Progenitor cell of endocrine pancreas (in vitro differentiated cells): ENCODE measurements around the gene TSR3. TPM values are rescaled to one million over a fixed set of nuclear protein-coding genes. Genes with fewer than 3 reads are reported as not detected.

Source experiments
- DNase-seq: peaks from one replicate; pipeline ENCODE4 v3.0.0; 2021; ENCODE audit warnings: low spot score; ENCODE audit not compliant: unreplicated experiment
- H3K27ac Mint-ChIP-seq: 2 replicates; pipeline ENCODE4 v1.8.0; 2021; ENCODE audit warnings: mild to moderate bottlenecking, moderate library complexity, mixed read lengths
- H3K27me3 Mint-ChIP-seq: 2 replicates; pipeline ENCODE4 v1.8.0; 2021; ENCODE audit warnings: mixed read lengths
- H3K36me3 Mint-ChIP-seq: 2 replicates; pipeline ENCODE4 v1.8.0; 2022; ENCODE audit warnings: mixed read lengths; ENCODE audit not compliant: insufficient read depth
- H3K4me1 Mint-ChIP-seq: 2 replicates; pipeline ENCODE4 v1.8.0; 2021; ENCODE audit warnings: low read depth, mixed read lengths
- H3K4me3 Mint-ChIP-seq: 2 replicates; pipeline ENCODE4 v1.8.0; 2021; ENCODE audit warnings: low read depth, mild to moderate bottlenecking, moderate library complexity, mixed read lengths
- H3K9me3 Mint-ChIP-seq: 2 replicates; pipeline ENCODE4 v1.8.0; 2021; ENCODE audit warnings: low read depth, mixed read lengths
- total RNA-seq: library from RNA; stranded (reverse); gene quantifications from 2 replicates; pipeline ENCODE4 v1.2.1, GENCODE V29; 2021
- TF ChIP-seq, protein P1 (sequence below): fragments of 200-600 bp; sonication (generic); IDR thresholded peaks from one replicate; pipeline ENCODE4 v1.5.0; 2021; ENCODE audit warnings: antibody characterized with exemption, mild to moderate bottlenecking; ENCODE audit not compliant: unreplicated experiment

Gene TSR3
- total RNA-seq, 1 donor from 2014 or later, result 56.8 TPM

DNA sequence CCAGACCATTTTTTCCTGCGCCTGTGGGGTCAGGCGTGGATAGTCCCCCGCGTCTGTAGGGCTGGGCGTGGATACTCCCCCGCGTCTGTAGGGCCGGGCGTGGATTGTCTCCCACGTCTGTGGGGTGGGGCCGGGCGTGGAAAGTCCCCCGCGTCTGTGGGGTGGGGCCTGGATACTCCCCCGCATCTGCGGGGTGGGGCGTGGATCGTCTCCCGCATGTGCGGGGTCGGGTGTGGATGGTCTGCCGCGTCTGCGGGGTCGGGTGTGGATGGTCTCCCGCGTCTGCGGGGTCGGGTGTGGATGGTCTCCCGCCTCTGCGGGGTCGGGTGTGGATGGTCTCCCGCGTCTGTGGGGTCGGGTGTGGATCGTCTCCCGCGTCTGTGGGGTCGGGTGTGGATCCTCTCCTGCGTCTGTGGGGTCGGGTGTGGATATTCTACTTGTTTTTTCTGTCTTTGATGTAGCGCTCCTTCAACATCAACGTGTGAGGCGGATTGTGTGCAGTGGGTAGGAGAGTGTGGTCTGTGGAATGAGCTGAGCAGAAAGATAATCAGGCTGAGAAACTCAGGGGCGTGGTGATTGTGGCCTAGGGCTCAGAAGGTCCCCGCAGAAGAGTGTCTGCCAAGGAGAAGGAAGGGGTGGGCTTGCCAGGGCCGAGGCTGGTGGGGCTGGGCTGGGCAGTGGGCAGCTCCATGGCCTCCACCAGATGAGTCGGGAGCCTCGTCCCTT, 3.3 kb upstream of the TSR3 start:
- Mint-ChIP-seq H3K36me3 (no peaks in the 10 kb centered on the region), H3K4me1 (peaks cover 9% of the 10 kb centered on the region), H3K9me3 (no peaks in the 10 kb centered on the region), H3K4me3 (no peak overlapping the region), H3K27me3 (no peaks in the 10 kb centered on the region), H3K27ac (peak overlapping the region; percentile 47)
- TF ChIP-seq, protein P1, sequence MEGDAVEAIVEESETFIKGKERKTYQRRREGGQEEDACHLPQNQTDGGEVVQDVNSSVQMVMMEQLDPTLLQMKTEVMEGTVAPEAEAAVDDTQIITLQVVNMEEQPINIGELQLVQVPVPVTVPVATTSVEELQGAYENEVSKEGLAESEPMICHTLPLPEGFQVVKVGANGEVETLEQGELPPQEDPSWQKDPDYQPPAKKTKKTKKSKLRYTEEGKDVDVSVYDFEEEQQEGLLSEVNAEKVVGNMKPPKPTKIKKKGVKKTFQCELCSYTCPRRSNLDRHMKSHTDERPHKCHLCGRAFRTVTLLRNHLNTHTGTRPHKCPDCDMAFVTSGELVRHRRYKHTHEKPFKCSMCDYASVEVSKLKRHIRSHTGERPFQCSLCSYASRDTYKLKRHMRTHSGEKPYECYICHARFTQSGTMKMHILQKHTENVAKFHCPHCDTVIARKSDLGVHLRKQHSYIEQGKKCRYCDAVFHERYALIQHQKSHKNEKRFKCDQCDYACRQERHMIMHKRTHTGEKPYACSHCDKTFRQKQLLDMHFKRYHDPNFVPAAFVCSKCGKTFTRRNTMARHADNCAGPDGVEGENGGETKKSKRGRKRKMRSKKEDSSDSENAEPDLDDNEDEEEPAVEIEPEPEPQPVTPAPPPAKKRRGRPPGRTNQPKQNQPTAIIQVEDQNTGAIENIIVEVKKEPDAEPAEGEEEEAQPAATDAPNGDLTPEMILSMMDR, result no peak
- no peak for DNase-seq

GRCh38 chr16:1351215-1351581, 480 bp downstream of the TSR3 start:
- Mint-ChIP-seq H3K27ac (peak overlapping the region; percentile 76), H3K4me1 (peaks cover 9% of the 10 kb centered on the region), H3K4me3 (peak overlapping the region; percentile 76), H3K27me3 (no peaks in the 10 kb centered on the region), H3K9me3 (no peaks in the 10 kb centered on the region), H3K36me3 (no peaks in the 10 kb centered on the region)
- TF ChIP-seq, protein P1, result no peak
- DNase-seq, result no peak

DNA sequence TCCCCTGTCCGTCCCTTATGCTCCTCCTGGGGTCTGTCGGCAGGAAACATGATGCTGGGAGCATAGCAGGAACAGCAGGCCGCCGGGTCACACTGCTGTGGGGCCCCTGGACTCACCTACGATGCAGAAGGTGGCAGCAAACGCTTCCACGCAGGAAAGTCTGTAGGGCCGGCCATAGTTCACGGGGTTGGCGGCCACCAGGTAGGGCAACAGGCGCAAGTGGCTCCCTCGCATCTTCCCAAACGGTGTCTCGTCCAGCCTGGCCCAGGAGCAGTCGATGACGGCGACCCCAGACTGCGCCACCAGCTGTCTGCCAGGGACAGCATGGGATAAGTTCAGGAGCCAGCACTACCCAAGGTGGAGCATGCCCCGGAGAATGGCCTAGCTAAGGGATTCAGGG, 987 bp downstream of the TSR3 start:
- no peak for DNase-seq
- H3K27ac Mint-ChIP-seq, result peak overlapping the region; percentile 76
- TF ChIP-seq, protein P1, result no peak
- no peaks in the 10 kb centered on the region for H3K27me3 Mint-ChIP-seq
- H3K36me3 Mint-ChIP-seq, result no peaks in the 10 kb centered on the region
- H3K4me1 Mint-ChIP-seq, result peaks cover 9% of the 10 kb centered on the region
- peak overlapping the region; percentile 76 for H3K4me3 Mint-ChIP-seq
- no peaks in the 10 kb centered on the region for H3K9me3 Mint-ChIP-seq

GRCh38 chr16:1349951-1350350, 1.7 kb downstream of the TSR3 start:
- H3K27ac Mint-ChIP-seq, result no peak overlapping the region
- H3K27me3 Mint-ChIP-seq, result no peaks in the 10 kb centered on the region

GRCh38 chr16:1349351-1349750, 2.3 kb downstream of the TSR3 start:
- peaks cover 9% of the 10 kb centered on the region for H3K4me1 Mint-ChIP-seq
- DNase-seq, result no peak
- TF ChIP-seq, protein P1, result no peak
- H3K4me3 Mint-ChIP-seq, result peak overlapping the region; percentile 26
- no peak overlapping the region for H3K27ac Mint-ChIP-seq
- no peaks in the 10 kb centered on the region for H3K27me3 Mint-ChIP-seq
- no peaks in the 10 kb centered on the region for H3K36me3 Mint-ChIP-seq
- no peaks in the 10 kb centered on the region for H3K9me3 Mint-ChIP-seq

More at GRCh38 chr16:1349951-1350350, 1.7 kb downstream of the TSR3 start:
- no peak for DNase-seq
- Mint-ChIP-seq H3K4me1 (peaks cover 9% of the 10 kb centered on the region), H3K4me3 (peak overlapping the region; percentile 76), H3K36me3 (no peaks in the 10 kb centered on the region), H3K9me3 (no peaks in the 10 kb centered on the region)
- TF ChIP-seq, protein P1, result no peak
